Fibroblast of mammary gland (primary cell): ENCODE data around the gene ZFC3H1.
A peak's percentile ranks its signal among the peaks of the same experiment; 100 is the strongest.

ENCODE experiments used
- DNase-seq: peaks from one replicate; pipeline ENCODE4 v3.0.0-alpha.2; 2010; ENCODE audit warnings: low read depth
- H3K4me3 ChIP-seq: 2 replicates; pipeline ENCODE4 v1.5.1; 2011; ENCODE audit warnings: low read depth, mild to moderate bottlenecking, low read length, moderate library complexity; ENCODE audit not compliant: control insufficient read depth
- TF ChIP-seq, protein P1 (sequence below): conservative IDR thresholded peaks from 2 replicates; pipeline ENCODE4 v1.5.1; 2011; ENCODE audit warnings: low read depth, low read length, inconsistent platforms; ENCODE audit not compliant: control insufficient read depth, insufficient read depth

ZFC3H1 gene

GRCh38 chr12:71648537-71648936, 15.1 kb downstream of the ZFC3H1 start:
- DNase-seq = no peak
- TF ChIP-seq, protein P1, sequence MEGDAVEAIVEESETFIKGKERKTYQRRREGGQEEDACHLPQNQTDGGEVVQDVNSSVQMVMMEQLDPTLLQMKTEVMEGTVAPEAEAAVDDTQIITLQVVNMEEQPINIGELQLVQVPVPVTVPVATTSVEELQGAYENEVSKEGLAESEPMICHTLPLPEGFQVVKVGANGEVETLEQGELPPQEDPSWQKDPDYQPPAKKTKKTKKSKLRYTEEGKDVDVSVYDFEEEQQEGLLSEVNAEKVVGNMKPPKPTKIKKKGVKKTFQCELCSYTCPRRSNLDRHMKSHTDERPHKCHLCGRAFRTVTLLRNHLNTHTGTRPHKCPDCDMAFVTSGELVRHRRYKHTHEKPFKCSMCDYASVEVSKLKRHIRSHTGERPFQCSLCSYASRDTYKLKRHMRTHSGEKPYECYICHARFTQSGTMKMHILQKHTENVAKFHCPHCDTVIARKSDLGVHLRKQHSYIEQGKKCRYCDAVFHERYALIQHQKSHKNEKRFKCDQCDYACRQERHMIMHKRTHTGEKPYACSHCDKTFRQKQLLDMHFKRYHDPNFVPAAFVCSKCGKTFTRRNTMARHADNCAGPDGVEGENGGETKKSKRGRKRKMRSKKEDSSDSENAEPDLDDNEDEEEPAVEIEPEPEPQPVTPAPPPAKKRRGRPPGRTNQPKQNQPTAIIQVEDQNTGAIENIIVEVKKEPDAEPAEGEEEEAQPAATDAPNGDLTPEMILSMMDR = no peak
- H3K4me3 ChIP-seq = no peak overlapping the region

GRCh38 chr12:71646512-71646911, 17.1 kb downstream of the ZFC3H1 start:
- H3K4me3 ChIP-seq = no peak overlapping the region
- TF ChIP-seq, protein P1 = no peak
- no peak for DNase-seq

GRCh38 chr12:71645268-71645667, 18.4 kb downstream of the ZFC3H1 start:
- no peak overlapping the region for H3K4me3 ChIP-seq
- DNase-seq = no peak
- TF ChIP-seq, protein P1 = no peak

GRCh38 chr12:71642264-71642663, 21.4 kb downstream of the ZFC3H1 start:
- no peak overlapping the region for H3K4me3 ChIP-seq
- DNase-seq = no peak
- TF ChIP-seq, protein P1 = no peak

GRCh38 chr12:71641390-71641789, 22.3 kb downstream of the ZFC3H1 start:
- no peak for DNase-seq
- H3K4me3 ChIP-seq = no peak overlapping the region
- TF ChIP-seq, protein P1 = no peak

DNA sequence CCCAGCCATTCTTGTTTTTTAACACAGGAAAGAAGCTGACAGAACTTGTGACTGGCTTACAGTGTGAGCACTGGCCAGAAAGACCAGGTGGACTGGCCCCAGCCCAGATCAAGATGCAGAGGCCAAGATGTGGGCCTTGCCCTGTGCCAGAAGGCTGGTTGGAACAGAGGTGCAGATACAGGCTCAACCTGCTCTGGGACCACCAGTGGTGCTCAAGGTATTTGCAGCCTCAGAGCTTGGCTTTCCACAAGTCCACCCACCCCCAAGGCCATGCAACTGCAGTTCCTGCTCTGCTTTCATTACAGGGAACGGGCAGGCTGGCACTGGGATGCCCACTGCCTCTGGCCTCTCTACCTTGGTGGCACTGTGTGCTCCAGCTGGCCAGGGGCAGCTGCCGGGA, 23.3 kb downstream of the ZFC3H1 start:
- TF ChIP-seq, protein P1 = no peak
- no peak overlapping the region for H3K4me3 ChIP-seq
- DNase-seq = no peak

DNA sequence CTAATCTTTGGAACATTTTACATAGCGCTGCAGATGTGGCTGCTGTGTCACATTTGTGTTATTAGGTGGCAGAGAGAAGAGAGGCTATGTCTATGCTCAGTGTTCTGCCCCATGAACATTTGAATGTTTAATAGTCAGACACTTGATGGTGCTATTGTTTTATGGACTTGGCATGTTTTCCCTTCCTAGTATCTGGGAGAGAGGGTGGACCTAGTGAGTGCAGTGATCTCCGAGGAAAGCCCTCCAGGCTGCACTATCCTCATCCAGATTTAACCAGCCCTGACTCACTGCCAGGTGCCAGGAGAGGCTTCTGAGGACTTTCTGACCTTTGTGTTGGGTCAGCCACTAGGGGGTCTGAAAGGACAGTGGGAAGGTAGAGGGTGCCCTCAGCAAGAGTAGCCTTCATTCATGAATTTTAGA, 24.3 kb downstream of the ZFC3H1 start:
- TF ChIP-seq, protein P1 = peak; percentile 13
- H3K4me3 ChIP-seq = no peak overlapping the region
- no peak for DNase-seq
